Skeletal muscle satellite cell (primary cell): ENCODE data around the gene MAFG.

Source experiments
- H3K27me3 ChIP-seq: 2 replicates; pipeline ENCODE4 v1.7.0; 2013; ENCODE audit warnings: low read length; ENCODE audit not compliant: control insufficient read depth, insufficient read depth
- H3K36me3 ChIP-seq: 2 replicates; pipeline ENCODE4 v1.7.0; 2013; ENCODE audit warnings: mild to moderate bottlenecking, control low read depth, low read length; ENCODE audit not compliant: insufficient read depth
- H3K4me1 ChIP-seq: 2 replicates; pipeline ENCODE4 v1.7.0; 2013; ENCODE audit warnings: low read length; ENCODE audit not compliant: control insufficient read depth, insufficient read depth
- H3K4me2 ChIP-seq: 2 replicates; pipeline ENCODE4 v1.7.0; 2013; ENCODE audit warnings: mild to moderate bottlenecking, low read length
- H3K4me3 ChIP-seq: 2 replicates; pipeline ENCODE4 v1.7.0; 2013; ENCODE audit warnings: low read length
- H3K9ac ChIP-seq: 2 replicates; pipeline ENCODE4 v1.7.0; 2013; ENCODE audit warnings: mild to moderate bottlenecking, low read depth, low read length, moderate library complexity
- H3K9me3 ChIP-seq: replicated peaks from 2 replicates; pipeline ENCODE4 v1.7.0; 2013; ENCODE audit warnings: mild to moderate bottlenecking, control low read depth, low read length

Gene MAFG

GRCh38 chr17:81907219-81908145, 20.1 kb downstream of the MAFG start:
- Histone ChIP-seq H3K9me3 (no peaks in the 10 kb centered on the region), H3K4me2 (no peak overlapping the region), H3K4me1 (peaks cover 11% of the 10 kb centered on the region), H3K4me3 (no peak overlapping the region), H3K27me3 (no peaks in the 10 kb centered on the region), H3K9ac (no peak overlapping the region), H3K36me3 (peaks cover 41% of the 10 kb centered on the region)

- no peaks in the 10 kb centered on the region for H3K9me3 ChIP-seq
- no peak overlapping the region for H3K4me2 ChIP-seq
- no peaks in the 10 kb centered on the region for H3K27me3 ChIP-seq
- peaks cover 33% of the 10 kb centered on the region for H3K36me3 ChIP-seq
- H3K4me3 ChIP-seq, result no peak overlapping the region
- peaks cover 13% of the 10 kb centered on the region for H3K4me1 ChIP-seq
- H3K9ac ChIP-seq, result no peak overlapping the region
Measured at GRCh38 chr17:81906476-81907218, 20.9 kb downstream of the MAFG start.

GRCh38 chr17:81905993-81906392, 21.5 kb downstream of the MAFG start:
- H3K36me3 ChIP-seq, result peaks cover 31% of the 10 kb centered on the region
- peaks cover 13% of the 10 kb centered on the region for H3K4me1 ChIP-seq
- H3K9me3 ChIP-seq, result no peaks in the 10 kb centered on the region
- no peak overlapping the region for H3K4me2 ChIP-seq
- no peaks in the 10 kb centered on the region for H3K27me3 ChIP-seq
- H3K9ac ChIP-seq, result no peak overlapping the region
- H3K4me3 ChIP-seq, result no peak overlapping the region

- no peak overlapping the region for H3K9ac ChIP-seq
- H3K27me3 ChIP-seq, result no peaks in the 10 kb centered on the region
- H3K36me3 ChIP-seq, result peaks cover 31% of the 10 kb centered on the region
- H3K4me2 ChIP-seq, result no peak overlapping the region
- no peak overlapping the region for H3K4me3 ChIP-seq
- no peaks in the 10 kb centered on the region for H3K9me3 ChIP-seq
- peaks cover 10% of the 10 kb centered on the region for H3K4me1 ChIP-seq
Measured at GRCh38 chr17:81905424-81905875, 22.1 kb downstream of the MAFG start.

- H3K9me3 ChIP-seq, result no peaks in the 10 kb centered on the region
- no peaks in the 10 kb centered on the region for H3K27me3 ChIP-seq
- no peak overlapping the region for H3K9ac ChIP-seq
- no peak overlapping the region for H3K4me2 ChIP-seq
- no peak overlapping the region for H3K4me3 ChIP-seq
- peaks cover 34% of the 10 kb centered on the region for H3K36me3 ChIP-seq
- H3K4me1 ChIP-seq, result peaks cover 4% of the 10 kb centered on the region
Measured at GRCh38 chr17:81904600-81905423, 22.7 kb downstream of the MAFG start.

- peaks cover 6% of the 10 kb centered on the region for H3K4me1 ChIP-seq
- no peaks in the 10 kb centered on the region for H3K27me3 ChIP-seq
- no peak overlapping the region for H3K4me3 ChIP-seq
- H3K36me3 ChIP-seq, result peaks cover 41% of the 10 kb centered on the region
- no peak overlapping the region for H3K4me2 ChIP-seq
- H3K9ac ChIP-seq, result no peak overlapping the region
- no peaks in the 10 kb centered on the region for H3K9me3 ChIP-seq
Measured at GRCh38 chr17:81903896-81904599, 23.5 kb downstream of the MAFG start.

- no peak overlapping the region for H3K9ac ChIP-seq
- no peak overlapping the region for H3K4me2 ChIP-seq
- no peaks in the 10 kb centered on the region for H3K9me3 ChIP-seq
- peaks cover 11% of the 10 kb centered on the region for H3K4me1 ChIP-seq
- H3K27me3 ChIP-seq, result no peaks in the 10 kb centered on the region
- no peak overlapping the region for H3K4me3 ChIP-seq
- H3K36me3 ChIP-seq, result peaks cover 41% of the 10 kb centered on the region
Measured at GRCh38 chr17:81903415-81903831, 24.1 kb downstream of the MAFG start.

GRCh38 chr17:81902653-81903414, 24.7 kb downstream of the MAFG start:
- Histone ChIP-seq H3K4me1 (peaks cover 16% of the 10 kb centered on the region), H3K4me3 (no peak overlapping the region), H3K27me3 (no peaks in the 10 kb centered on the region), H3K9me3 (no peaks in the 10 kb centered on the region), H3K4me2 (peak overlapping the region; percentile 86), H3K9ac (no peak overlapping the region), H3K36me3 (peaks cover 44% of the 10 kb centered on the region)

- H3K27me3 ChIP-seq, result no peaks in the 10 kb centered on the region
- no peaks in the 10 kb centered on the region for H3K9me3 ChIP-seq
- peaks cover 17% of the 10 kb centered on the region for H3K4me1 ChIP-seq
- H3K36me3 ChIP-seq, result peaks cover 44% of the 10 kb centered on the region
- peak within 1 kb of the TSS; percentile 86 for H3K4me2 ChIP-seq
- H3K9ac ChIP-seq, result no peak within 1 kb of the TSS
- peak within 1 kb of the TSS; percentile 62 for H3K4me3 ChIP-seq
Measured at GRCh38 chr17:81902023-81902652, 25.4 kb downstream of the MAFG start, which contains the start of gene NPB. Gene NPB (plus strand): TSS chr17:81902238. CDS start chr17:81902278, 40 bp downstream.
